HG03280 (cell line): Measurements from ENCODE around the gene RUNX2.
"Not testable (repeated sequence)": the region's sequence is repeated elsewhere in the genome, so short reads cannot be mapped to it uniquely, and the experiment has no call there.

Source experiments
- ATAC-seq: cut with Tn5 transposase; IDR thresholded peaks from one replicate; pipeline ENCODE4 v1.9.1; 2021; ENCODE audit warnings: mild to moderate bottlenecking, moderate library complexity; ENCODE audit not compliant: unreplicated experiment

RUNX2 gene

DNA sequence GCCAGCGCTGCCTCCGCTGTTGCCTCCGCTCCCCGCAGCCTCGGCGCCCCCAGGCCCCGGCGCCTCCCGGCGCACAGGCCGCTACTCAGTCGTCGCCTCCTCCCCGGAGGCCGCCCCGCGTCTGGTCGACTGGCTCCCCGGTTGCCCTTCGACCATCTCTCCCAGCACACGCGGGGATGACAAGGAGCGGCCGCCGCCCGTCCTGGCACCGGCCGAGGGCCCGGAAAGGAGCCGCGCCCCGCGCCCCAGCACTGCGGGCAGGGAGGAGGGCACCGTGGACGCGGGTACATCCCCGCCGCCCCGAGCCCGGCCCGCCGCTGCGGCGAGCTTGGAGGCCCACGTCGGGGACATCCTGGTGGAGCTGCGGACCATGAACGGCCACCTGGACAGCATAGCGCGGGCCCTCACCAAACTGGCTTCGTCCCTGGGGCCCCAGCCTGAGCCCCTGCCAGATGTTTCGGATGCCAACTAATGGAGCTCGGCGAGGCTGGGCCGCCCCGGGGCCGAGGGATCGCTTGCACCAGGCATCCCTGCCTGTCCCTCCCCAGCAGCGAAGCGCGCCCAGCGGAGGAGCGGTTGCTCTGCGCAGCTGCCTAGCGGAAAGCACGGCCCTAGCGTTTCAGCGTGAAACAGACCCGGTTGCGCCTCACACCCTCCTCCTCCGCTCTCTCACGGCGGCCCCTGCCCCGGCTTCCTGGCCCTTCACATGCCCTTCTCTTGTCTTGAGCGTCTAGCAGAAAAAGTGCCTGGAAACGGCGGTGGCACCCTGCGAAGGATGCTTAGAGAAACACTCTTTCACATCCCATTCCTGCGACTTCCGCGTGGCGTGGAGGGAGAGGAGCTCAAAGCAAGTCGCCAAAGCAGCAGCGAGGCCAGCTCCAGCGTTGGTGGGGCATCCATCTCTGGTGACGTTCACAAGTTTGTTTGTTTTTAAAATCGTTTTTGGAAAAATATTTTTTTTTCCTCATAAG lies 335.4 kb downstream of the RUNX2 start:
- no peak for ATAC-seq

DNA sequence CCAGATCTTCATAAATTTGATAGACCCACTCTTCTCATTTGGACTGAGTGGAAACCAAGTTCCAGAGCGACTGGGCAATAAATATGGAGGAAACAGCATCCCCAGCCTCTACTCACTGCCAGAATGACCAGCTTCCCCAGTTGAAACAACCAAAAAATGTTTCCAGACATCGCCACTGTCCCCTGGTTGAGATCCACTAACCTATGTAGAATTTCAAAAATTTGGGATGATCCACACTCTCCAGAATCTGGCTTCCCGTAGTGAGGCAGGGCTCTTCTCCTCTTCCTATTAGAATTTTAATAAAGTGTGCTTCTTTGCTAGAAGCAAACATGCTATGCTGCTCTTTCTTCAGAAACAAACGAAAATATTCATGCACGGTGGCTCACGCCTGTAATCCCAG lies 336.6 kb downstream of the RUNX2 start:
- no peak for ATAC-seq

DNA sequence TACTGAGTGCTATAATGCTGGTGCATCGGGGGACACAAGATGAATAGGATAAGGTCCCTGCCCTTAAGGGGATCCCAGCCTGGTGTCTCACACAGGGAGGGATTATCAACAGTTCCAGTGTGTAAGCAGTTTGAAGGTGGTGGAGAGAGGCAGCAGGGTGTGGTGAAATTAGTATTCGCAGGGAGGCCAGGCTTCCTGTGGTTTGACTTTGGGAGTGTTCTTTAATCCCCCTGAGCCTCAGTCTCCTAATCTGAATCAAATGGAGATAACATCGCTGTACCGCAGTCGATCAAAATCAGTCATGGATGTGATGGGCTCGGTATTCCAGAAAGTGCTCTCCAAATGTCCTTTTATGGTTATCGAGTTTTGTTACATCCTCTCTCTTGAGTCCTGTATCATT lies 337.7 kb downstream of the RUNX2 start:
- no peak for ATAC-seq

DNA sequence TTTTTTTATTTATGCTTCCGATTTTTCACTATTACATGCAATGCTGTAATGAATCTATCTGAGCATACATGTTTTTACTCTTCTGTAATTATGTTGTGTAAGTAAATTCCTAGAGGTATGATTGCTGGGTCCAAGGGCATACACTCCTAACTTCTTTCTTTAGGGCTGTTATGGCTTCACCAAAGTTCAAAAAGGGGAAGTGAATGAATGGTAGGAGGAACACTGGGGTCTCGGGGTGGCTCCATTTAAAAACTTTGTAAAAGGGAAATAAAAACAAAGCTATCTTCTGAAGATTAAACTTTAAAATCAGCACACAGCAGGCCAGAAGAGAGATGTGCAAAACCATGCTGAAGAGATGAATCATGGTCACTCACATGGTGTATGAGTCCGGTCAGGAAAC lies 338.7 kb downstream of the RUNX2 start:
- ATAC-seq: no peak

DNA sequence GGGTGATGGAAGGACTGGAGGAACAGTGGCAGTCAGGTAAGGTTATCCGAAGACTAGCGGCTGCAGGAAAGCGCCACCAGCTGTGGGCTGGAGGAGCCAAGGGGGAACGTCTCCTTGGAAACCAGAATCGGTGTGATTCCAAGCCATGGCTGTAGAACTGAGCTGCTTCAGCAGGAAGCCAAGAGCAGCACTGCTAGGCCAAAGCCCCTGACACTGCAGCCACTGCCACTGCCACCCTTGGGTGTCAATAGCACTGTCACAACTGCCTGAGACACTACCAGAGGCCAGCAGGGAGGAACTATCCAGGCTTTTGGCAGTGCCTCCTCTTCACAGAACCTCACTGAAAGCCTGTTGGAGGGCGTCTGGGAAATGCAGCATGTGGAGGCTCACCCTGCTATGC lies 339.2 kb downstream of the RUNX2 start:
- no peak for ATAC-seq

DNA sequence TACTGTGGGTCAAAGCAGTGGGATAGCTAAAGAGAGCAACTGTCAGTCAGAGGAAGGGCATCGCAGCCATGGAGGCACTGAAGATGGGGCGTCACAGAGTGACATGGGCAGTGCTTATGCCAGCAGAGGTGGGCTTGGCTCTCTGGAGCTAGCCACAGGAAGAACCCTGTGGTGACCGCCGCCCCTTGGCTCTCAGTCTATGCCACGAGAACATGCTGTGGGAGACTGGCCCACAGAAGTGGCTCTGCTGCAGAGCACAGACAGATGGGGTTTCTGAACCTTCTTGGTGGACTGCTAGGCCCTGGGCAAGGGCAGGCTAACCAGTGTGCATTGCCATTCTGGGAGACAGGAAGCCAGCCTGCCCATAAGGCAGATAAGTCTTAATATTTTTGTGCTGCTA lies 339.6 kb downstream of the RUNX2 start:
- ATAC-seq: no peak

DNA sequence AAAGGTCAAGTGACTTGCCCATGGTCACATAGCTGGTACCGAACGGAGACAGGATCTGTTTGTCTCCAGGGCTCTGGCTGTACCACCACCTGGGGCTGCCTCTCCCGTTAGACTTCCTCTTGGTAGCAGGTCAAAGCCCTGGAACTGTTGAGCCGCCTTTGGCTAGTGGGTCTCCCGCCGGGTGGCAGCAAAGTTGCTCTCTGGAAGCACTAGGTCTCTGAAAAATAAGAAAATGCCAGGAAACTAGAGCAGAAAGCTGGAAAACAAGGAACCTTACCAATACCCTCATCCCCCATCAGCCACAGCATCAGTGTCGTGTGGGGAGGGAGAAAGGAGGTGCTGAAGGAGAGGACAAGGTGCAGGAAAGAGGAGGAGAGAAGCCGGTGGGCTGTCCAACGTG lies 340.6 kb downstream of the RUNX2 start:
- no peak for ATAC-seq

DNA sequence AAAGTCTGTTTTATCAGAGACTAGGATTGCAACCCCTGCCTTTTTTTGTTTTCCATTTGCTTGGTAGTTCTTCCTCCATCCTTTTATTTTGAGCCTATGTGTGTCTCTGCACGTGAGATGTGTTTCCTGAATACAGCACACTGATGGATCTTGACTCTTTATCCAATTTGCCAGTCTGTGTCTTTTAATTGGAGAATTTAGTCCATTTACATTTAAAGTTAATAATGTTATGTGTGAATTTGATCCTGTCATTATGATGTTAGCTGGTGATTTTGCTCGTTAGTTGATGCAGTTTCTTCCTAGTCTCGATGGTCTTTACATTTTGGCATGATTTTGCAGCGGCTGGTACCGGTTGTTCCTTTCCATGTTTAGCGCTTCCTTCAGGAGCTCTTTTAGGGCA lies 345.0 kb downstream of the RUNX2 start:
- ATAC-seq: not testable (repeated sequence)

DNA sequence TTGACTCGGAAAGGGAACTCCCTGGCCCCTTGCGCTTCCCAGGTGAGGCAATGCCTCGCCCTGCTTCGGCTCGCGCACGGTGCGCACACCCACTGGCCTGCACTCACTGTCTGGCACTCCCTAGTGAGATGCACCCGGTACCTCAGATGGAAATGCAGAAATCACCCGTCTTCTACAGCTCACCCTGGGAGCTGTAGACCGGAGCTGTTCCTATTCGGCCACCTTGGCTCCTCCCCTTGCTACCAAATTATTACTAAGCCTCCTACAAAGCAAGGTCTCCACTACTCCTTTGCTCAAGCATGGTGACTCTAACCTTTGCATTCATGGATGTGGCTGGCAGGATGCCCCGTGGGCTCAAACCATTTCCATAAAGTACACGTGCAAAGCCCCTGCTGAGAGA lies 347.0 kb downstream of the RUNX2 start:
- ATAC-seq: not testable (repeated sequence)

DNA sequence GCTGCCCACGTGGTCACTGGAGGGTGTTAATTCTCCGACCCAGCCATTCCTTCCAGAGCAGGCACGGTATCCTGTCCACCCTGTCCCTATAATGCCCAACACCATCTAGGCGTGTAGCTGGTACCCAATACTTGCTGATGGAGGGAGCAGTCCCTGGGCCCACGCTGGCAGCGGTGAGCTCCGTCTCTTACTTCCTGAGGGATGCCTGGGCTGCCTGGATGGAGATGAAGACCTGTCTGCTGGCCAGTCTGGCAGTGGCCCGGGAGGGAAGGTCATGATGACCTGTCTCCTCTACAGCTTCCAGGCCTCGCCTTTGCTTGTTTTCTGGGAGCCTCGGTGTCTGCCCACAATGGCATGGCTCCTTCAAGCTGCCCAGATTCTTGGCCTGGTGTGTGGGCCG lies 347.5 kb downstream of the RUNX2 start:
- no peak for ATAC-seq

DNA sequence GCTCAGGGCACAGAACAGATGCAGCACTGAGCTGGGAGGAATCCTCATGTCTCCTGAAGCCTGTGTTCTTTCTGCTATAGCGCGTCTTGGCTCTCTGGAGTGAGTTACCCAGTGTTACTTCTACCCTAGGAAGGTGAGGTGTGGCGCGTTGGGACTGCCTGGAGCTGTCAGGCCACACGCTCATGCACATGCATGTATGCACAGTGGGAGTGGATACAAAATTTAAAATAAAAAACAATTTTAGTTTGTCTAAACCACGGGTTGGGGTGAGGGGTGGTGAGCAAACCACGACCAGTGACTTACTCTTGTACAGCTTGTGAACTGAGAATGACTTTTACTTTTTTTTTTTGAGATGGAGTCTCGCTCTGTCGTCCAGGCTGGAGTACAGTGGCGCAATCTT lies 348.2 kb downstream of the RUNX2 start:
- no peak for ATAC-seq

DNA sequence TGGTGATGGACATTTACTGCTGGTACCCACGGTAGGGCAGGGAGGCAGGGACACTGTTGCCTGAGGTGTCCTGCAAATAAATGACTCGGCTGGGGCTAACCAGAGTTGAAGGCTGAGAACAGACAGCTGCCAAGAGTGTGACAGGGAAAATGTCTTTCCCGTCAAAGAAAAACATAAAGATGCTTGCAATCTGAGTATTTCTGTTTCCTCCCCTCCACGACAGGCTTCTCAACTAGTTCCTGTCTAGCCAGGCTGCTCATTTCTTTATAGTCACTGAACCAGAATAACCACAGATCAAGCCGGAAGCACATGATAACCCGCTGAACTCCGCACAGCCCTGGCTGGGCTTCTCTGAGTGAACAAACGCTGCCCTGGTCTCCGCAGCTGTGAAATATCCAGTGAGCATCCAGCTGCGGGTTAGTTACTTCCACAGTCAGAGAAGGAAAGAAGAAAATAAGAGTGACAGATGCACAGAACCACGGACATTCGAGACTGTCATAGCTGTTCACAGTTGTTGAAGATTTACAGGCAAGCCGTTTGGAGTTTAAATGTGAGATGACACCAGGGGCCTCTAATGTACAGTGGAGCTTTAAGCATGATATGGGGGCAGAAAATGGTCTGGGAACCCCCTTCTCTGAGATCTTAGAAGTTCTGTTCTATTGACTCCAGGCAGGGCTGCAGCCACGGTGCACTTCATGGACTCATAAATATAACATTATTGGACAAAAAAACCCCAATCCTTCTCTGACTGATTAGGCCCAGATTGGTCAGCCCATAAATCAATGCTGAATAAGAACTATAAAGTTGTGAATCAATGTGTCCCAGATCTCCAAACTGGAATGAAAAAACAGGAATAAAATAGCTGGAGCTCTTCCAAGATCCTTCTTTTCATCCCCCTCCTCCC lies 349.5 kb downstream of the RUNX2 start:
- peak; percentile 49 for ATAC-seq

DNA sequence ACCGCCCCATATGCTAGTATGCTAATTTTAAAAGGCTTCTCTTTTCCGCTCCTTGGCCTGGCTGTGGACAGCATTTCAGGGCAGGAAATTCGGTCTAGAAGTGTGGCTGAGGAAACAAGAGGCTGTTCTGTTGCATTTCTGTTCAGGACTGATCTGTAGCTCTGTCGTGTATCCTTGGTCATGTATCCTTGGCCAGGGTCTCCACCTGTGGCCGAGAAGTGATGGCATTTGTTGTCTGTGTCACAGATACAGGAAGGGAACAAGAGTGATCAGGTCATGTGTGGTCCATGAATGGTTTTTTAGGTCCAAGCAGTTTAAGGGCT lies 350.1 kb downstream of the RUNX2 start:
- ATAC-seq: no peak

DNA sequence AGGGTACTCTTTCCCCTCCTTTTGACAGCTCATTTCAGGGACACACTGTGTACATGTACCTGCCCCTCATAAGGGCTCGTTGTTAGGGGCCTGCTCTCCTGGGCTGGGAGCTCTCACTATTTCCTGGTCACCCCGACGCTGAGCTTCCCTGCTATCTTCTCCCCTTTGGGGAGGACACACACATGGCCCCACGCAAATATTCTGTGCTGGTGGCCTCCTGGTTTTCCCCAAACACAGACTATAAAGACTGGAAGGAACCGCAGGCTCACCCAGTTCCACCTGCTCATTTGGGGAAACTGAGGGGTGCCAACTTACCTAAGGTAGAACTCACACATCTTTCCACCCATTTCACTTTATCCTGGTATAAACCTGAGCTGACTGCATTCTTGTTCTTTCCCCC lies 351.0 kb downstream of the RUNX2 start:
- no peak for ATAC-seq

DNA sequence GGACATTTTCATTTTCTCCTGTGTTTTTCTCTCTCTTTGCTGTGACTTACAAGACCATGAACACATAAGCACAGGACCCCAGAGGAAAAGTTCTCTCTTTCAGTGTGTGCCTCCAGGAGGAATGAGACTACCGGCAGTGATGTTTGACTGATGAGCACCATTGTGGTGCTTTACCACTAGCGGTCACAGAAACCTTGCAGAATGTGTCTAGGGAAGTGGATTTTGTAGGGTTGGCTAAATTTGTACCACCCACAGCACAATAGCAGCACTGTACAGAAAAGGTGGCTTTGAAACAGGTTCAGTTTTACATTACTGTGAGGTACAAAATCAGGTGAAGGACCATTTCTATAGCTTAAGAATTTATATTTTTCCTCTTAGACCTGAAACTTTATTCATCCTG lies 351.5 kb downstream of the RUNX2 start:
- no peak for ATAC-seq

DNA sequence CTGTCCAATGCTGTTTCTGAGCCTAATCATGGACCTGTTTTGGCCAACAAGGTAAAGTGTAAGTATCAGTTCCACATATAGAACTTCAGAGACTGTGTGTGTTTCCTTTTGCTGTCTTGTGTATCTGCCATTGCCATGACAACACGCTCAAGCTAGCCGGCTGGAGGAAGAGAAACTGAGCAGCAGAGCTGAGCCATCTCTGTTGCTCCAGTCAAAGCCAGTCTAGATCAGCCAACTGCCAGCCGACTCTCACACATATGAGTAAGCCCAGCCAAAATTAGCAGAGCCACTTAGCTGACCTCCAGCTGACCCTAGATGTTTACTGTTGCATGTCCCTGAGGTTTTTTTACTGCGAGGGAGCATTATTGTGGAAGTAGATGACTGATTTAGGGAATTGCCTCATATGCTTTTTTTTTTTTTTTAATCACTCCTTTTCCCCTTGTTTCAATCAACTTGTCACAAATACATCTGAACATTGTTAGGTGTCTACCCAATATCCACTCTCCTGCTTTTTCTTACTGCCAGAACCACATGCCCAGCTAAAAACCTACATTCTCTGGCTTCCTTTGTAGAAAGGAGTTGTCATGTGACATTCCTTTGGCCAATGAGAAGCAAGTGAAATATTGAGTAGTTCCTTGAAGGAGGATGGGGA lies 353.9 kb downstream of the RUNX2 start:
- ATAC-seq: peak; percentile 94

DNA sequence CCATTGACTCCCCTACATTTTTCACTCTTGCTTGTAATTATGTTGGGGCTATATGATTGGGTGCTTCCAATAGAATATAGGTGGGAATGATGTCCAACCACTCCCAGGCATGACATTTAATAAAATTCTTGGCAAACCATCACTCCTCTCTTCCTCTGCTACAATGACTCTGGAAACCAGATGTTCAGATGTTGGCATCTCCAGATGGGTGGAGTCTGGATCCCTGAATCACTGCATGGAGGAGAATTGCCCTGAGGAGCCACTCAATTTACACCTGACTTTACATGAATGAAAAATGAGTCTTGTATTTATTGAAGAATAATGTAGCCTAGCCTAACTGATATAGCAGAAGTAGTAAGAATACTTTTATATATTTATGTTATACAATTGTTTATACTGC lies 356.3 kb downstream of the RUNX2 start:
- ATAC-seq: no peak

DNA sequence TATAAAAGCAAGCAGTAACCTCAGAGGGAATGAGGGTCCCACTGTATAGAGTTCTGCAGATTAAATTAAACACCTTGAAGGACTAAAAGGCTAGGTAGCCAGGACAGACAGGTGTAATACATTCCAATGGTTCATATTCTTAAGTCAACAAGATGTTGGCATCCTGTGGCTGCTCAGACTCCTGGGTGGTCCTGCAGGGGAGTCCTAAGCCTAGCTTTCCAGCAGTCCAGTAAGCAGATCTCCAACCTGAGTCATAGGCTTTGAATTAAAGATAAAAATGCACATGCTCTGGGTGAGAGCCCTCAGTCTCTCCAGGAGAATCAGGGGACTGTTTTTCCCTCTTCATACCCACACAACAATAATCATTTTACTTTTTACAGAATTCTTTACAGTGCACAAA lies 356.9 kb downstream of the RUNX2 start:
- no peak for ATAC-seq

DNA sequence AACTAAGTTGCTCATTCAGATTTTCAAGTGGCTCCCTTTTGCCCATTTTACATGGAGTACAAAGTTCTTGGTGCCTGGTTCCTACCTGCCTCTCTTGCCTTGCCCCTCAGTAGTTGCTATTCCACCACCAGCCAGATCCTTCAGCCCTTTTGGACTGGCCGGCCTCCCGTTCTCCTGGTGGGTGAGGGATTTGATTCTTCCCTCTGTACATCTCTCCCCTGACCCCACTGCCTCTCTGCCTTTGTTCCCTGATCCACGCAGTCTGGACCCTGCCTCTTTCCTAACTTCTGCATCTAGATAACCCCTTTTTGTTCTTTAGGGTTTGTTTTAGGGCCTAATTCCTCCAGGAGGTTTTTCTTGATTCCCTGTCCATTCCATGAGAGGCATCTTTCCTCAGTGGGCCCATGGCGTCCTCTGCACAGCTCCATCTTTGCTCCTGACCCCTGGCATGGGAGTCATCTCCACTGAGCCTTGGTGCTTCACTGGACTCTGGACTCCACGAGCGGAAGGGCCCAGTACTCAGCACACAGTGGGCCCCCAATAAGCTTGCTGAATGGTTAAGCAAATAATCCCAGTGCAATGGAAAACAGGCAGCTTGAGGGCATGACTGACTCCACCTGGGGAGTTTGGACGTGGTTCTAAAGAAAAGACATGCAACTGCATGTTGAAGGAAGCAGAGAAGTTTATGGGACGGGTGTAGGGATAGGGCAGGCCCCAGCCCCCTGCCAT lies 358.9 kb downstream of the RUNX2 start:
- no peak for ATAC-seq

DNA sequence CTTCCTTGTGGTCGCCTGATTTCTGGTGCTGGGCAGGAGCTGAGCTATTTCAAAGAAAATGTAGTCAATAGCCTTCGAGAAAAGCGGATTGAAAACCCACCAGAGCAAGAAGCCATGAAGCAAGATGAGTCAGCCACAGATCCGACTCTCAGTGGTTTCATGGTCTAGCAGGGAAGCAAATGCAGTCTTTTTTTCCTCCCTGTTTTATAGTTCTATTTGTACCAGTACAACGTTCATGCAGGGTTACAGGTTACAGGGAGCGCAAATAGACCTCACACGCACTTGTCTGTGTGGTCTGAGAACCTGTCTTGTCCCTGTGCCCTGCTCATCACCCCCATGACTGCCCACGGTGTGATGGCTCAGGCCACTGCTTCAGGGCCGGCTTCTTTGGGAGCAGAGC lies 359.4 kb downstream of the RUNX2 start:
- peak; percentile 76 for ATAC-seq

DNA sequence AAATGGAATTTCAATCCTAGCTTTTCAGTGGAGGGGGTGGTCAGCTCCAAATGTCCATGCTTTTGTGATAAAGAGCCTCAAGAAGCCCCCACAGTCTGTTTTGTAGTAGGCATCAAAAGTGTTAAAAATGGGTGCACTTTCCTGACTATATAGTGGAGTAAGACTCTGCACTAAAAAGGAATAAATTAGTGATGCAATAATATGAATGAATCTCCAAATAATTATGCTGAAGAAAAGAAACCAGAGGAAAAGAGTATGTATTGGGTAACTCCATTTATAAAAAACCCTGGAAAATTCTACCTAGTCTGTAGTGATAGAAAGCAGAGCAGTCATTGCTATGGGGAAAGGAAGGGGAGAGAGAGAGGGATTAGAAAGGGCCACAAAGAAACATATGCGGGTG lies 360.1 kb downstream of the RUNX2 start:
- ATAC-seq: no peak
